Measurements from ENCODE around the gene IKZF2. TPM values are rescaled to one million over a fixed set of nuclear protein-coding genes. Genes with fewer than 3 reads are reported as not detected.

Gene IKZF2
- polyA plus RNA-seq, 2 of the 4 experiments (the other 2 are of a cell fraction) = 0.17 to 0.44 TPM

DNA sequence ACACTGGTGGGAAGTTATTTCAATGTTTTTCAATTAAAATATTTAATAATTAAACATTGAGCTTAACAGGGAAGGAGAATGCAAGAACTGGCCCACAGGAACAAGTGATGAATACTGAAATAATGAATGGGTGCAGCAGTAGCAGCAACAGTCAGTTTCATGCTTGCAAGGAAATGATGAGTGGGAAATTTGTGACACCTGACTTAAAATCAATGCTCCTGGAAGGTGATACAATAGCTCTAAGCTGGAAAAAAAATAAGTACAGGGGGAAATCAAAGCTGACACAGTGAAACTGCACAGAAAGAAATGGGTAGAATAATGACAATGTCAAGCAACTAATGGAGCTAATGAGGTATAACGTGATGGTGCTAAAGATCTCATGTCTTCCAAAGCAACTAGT, 184.5 kb downstream of the IKZF2 start:
- Histone ChIP-seq H3K4me1 (no peaks in the 10 kb centered on the region), H3K9me3 (no peaks in the 10 kb centered on the region), H3K4me3 (no peak overlapping the region), H3K4me2 (no peak overlapping the region), H3K27ac (no peak overlapping the region)
- DNase-seq (ENCODE audit: low read depth in 1 of 2, low spot score in 1 of 2) = no peak
- POLR2A ChIA-PET = no interaction called here
- CTCF ChIA-PET = no interaction called here
- TF ChIP-seq HOXB13 (CRISPR knock-in tag; IDR thresholded peaks at IDR 0.05; ENCODE audit: low read depth) = no peak
- TF ChIP-seq CBX8 (IDR thresholded peaks at IDR 0.05) = no peak
- no peak for TF ChIP-seq RFX5 (IDR thresholded peaks at IDR 0.05)
- TF ChIP-seq JUN (IDR thresholded peaks at IDR 0.05) = no peak
- no peak for TF ChIP-seq HDAC2 (IDR thresholded peaks at IDR 0.05)
- no peak for TF ChIP-seq POLR2AphosphoS2 (conservative IDR thresholded peaks at IDR 0.05; ENCODE audit: low read length)
- no peak for TF ChIP-seq RAD21 (conservative IDR thresholded peaks at IDR 0.05 in 1 of 2, IDR thresholded peaks at IDR 0.05 in 1 of 2)
- TF ChIP-seq KDM1A (IDR thresholded peaks at IDR 0.05; ENCODE audit: low read depth) = no peak
- TF ChIP-seq, protein P1, sequence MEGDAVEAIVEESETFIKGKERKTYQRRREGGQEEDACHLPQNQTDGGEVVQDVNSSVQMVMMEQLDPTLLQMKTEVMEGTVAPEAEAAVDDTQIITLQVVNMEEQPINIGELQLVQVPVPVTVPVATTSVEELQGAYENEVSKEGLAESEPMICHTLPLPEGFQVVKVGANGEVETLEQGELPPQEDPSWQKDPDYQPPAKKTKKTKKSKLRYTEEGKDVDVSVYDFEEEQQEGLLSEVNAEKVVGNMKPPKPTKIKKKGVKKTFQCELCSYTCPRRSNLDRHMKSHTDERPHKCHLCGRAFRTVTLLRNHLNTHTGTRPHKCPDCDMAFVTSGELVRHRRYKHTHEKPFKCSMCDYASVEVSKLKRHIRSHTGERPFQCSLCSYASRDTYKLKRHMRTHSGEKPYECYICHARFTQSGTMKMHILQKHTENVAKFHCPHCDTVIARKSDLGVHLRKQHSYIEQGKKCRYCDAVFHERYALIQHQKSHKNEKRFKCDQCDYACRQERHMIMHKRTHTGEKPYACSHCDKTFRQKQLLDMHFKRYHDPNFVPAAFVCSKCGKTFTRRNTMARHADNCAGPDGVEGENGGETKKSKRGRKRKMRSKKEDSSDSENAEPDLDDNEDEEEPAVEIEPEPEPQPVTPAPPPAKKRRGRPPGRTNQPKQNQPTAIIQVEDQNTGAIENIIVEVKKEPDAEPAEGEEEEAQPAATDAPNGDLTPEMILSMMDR (IDR thresholded peaks at IDR 0.05) = no peak
- no peak for TF ChIP-seq RARB (CRISPR knock-in tag; IDR thresholded peaks at IDR 0.05)
- TF ChIP-seq ZNF302 (CRISPR knock-in tag; IDR thresholded peaks at IDR 0.05) = no peak
- no peak for TF ChIP-seq TFCP2L1 (CRISPR knock-in tag; IDR thresholded peaks at IDR 0.05)
- TF ChIP-seq CEBPB (IDR thresholded peaks at IDR 0.05) = no peak
- TF ChIP-seq CHD2 (IDR thresholded peaks at IDR 0.05; ENCODE audit: low read length, partially characterized antibody) = no peak
- no peak for TF ChIP-seq CBX2 (IDR thresholded peaks at IDR 0.05; ENCODE audit: borderline replicate concordance, low read depth)
- TF ChIP-seq ZSCAN20 (CRISPR knock-in tag; IDR thresholded peaks at IDR 0.05) = no peak
- no peak for TF ChIP-seq RNF2 (IDR thresholded peaks at IDR 0.05; ENCODE audit: borderline replicate concordance, low read depth)
- no peak for TF ChIP-seq EP300 (IDR thresholded peaks at IDR 0.05)
- TF ChIP-seq, protein P2, sequence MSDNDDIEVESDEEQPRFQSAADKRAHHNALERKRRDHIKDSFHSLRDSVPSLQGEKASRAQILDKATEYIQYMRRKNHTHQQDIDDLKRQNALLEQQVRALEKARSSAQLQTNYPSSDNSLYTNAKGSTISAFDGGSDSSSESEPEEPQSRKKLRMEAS (IDR thresholded peaks at IDR 0.05) = no peak
- TF ChIP-seq, protein P3, sequence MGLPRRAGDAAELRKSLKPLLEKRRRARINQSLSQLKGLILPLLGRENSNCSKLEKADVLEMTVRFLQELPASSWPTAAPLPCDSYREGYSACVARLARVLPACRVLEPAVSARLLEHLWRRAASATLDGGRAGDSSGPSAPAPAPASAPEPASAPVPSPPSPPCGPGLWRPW (IDR thresholded peaks at IDR 0.05) = no peak
- no peak for ATAC-seq
- 53% methylated on average over 1 of the region's 1 CpG for WGBS (ENCODE audit: missing lambda C conversion rate)
- FAIRE-seq = no peak

DNA sequence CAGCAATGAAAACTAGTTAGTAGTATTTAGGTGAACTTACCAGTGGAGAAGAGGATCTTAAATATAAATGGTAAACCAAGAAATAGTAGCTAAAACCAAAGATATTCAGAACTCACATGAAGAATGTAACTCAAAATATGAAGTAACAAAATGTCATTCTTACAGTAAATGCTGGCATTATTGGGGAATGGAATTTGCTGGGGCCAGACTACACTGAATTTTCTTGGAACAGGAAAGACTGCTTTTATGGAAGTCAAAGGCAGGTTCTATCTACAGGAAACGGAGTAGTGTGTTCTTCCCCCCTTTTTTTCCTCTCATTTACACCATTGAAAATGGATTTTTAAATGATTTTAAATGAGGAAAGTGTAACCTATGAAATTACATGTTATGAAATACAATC, 188.7 kb downstream of the IKZF2 start:
- H3K4me3 ChIP-seq = no peak overlapping the region
- no peak overlapping the region for H3K4me2 ChIP-seq
- H3K9me3 ChIP-seq = no peaks in the 10 kb centered on the region
- no peak for DNase-seq (ENCODE audit: low read depth in 1 of 2, low spot score in 1 of 2)
- ChIA-PET POLR2A (no interaction called here), CTCF (no interaction called here)
- TF ChIP-seq TFCP2L1 (CRISPR knock-in tag; IDR thresholded peaks at IDR 0.05) = no peak
- TF ChIP-seq, protein P4, sequence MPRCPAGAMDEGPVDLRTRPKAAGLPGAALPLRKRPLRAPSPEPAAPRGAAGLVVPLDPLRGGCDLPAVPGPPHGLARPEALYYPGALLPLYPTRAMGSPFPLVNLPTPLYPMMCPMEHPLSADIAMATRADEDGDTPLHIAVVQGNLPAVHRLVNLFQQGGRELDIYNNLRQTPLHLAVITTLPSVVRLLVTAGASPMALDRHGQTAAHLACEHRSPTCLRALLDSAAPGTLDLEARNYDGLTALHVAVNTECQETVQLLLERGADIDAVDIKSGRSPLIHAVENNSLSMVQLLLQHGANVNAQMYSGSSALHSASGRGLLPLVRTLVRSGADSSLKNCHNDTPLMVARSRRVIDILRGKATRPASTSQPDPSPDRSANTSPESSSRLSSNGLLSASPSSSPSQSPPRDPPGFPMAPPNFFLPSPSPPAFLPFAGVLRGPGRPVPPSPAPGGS (IDR thresholded peaks at IDR 0.05) = no peak
- TF ChIP-seq CEBPB (IDR thresholded peaks at IDR 0.05) = no peak
- no peak for TF ChIP-seq RFX5 (IDR thresholded peaks at IDR 0.05)
- no peak for TF ChIP-seq ZNF302 (CRISPR knock-in tag; IDR thresholded peaks at IDR 0.05)
- TF ChIP-seq JUNB (IDR thresholded peaks at IDR 0.05) = no peak
- no peak for TF ChIP-seq JUN (IDR thresholded peaks at IDR 0.05)
- TF ChIP-seq, protein P5, sequence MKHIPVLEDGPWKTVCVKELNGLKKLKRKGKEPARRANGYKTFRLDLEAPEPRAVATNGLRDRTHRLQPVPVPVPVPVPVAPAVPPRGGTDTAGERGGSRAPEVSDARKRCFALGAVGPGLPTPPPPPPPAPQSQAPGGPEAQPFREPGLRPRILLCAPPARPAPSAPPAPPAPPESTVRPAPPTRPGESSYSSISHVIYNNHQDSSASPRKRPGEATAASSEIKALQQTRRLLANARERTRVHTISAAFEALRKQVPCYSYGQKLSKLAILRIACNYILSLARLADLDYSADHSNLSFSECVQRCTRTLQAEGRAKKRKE (CRISPR knock-in tag; IDR thresholded peaks at IDR 0.05; ENCODE audit: low read depth) = no peak
- TF ChIP-seq POLR2A (IDR thresholded peaks at IDR 0.05; ENCODE audit: low read length) = no peak
- TF ChIP-seq, protein P6, sequence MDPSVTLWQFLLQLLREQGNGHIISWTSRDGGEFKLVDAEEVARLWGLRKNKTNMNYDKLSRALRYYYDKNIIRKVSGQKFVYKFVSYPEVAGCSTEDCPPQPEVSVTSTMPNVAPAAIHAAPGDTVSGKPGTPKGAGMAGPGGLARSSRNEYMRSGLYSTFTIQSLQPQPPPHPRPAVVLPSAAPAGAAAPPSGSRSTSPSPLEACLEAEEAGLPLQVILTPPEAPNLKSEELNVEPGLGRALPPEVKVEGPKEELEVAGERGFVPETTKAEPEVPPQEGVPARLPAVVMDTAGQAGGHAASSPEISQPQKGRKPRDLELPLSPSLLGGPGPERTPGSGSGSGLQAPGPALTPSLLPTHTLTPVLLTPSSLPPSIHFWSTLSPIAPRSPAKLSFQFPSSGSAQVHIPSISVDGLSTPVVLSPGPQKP (IDR thresholded peaks at IDR 0.05; ENCODE audit: low read depth, low read length) = no peak
- no peak for TF ChIP-seq CHD4 (IDR thresholded peaks at IDR 0.05; ENCODE audit: borderline replicate concordance)
- no peak for TF ChIP-seq MYC (IDR thresholded peaks at IDR 0.05; ENCODE audit: borderline replicate concordance, low read length)
- no peak for TF ChIP-seq FOSL2 (IDR thresholded peaks at IDR 0.05)
- no peak for TF ChIP-seq FOSL2 (CRISPR knock-in tag; IDR thresholded peaks at IDR 0.05)
- no peak for TF ChIP-seq RCOR1 (IDR thresholded peaks at IDR 0.05; ENCODE audit: low read depth, low read length)
- TF ChIP-seq RARB (CRISPR knock-in tag; IDR thresholded peaks at IDR 0.05) = no peak
- TF ChIP-seq EHF (CRISPR knock-in tag; IDR thresholded peaks at IDR 0.05) = no peak
- TF ChIP-seq, protein P7, sequence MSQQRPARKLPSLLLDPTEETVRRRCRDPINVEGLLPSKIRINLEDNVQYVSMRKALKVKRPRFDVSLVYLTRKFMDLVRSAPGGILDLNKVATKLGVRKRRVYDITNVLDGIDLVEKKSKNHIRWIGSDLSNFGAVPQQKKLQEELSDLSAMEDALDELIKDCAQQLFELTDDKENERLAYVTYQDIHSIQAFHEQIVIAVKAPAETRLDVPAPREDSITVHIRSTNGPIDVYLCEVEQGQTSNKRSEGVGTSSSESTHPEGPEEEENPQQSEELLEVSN (IDR thresholded peaks at IDR 0.05; ENCODE audit: borderline replicate concordance, low read depth) = no peak
- no peak for TF ChIP-seq FOSB (CRISPR knock-in tag; IDR thresholded peaks at IDR 0.05)
- no peak for TF ChIP-seq CBX8 (IDR thresholded peaks at IDR 0.05)
- FAIRE-seq = no peak
- H3K27ac ChIP-seq = no peak overlapping the region
- ATAC-seq = no peak
- WGBS (ENCODE audit: missing lambda C conversion rate) = 0% methylated on average over 1 of the region's 1 CpG
- H3K4me1 ChIP-seq = no peaks in the 10 kb centered on the region
